ENCODE results near the gene SEPTIN7. TPM values are rescaled to one million over a fixed set of nuclear protein-coding genes. Genes with fewer than 3 reads are reported as not detected.

The SEPTIN7 gene
- total RNA-seq, 1 donor from 2014 or later: 236 TPM

GRCh38 chr7:35799846-35800717 lies 775 bp upstream of the SEPTIN7 start:
- H3K27ac Mint-ChIP-seq: peak overlapping the region; percentile 94
- DNase-seq (ENCODE audit: low spot score): peak; percentile 82
- no peaks in the 10 kb centered on the region for H3K27me3 Mint-ChIP-seq (ENCODE audit: low read depth)
- peak overlapping the region; percentile 92 for H3K4me3 Mint-ChIP-seq (ENCODE audit: low read depth)
- intact Hi-C loops (cut with micrococcal nuclease): loop anchor here (1.0 to 10.0 kb wide), 6 partner anchors 70 to 763 kb away; partner anchors contain the start of genes DPY19L1 and HERPUD2
- H3K9me3 Mint-ChIP-seq: no peaks in the 10 kb centered on the region
- peaks cover 30% of the 10 kb centered on the region for H3K4me1 Mint-ChIP-seq (ENCODE audit: low read depth)
- peaks cover 25% of the 10 kb centered on the region for H3K36me3 Mint-ChIP-seq (ENCODE audit: low read depth)

- H3K4me3 Mint-ChIP-seq (ENCODE audit: low read depth): peak overlapping the region; percentile 92
- DNase-seq (ENCODE audit: low spot score): peak; percentile 73
- H3K36me3 Mint-ChIP-seq (ENCODE audit: low read depth): peaks cover 30% of the 10 kb centered on the region
- peak overlapping the region; percentile 94 for H3K27ac Mint-ChIP-seq
- no peaks in the 10 kb centered on the region for H3K27me3 Mint-ChIP-seq (ENCODE audit: low read depth)
- H3K9me3 Mint-ChIP-seq: no peaks in the 10 kb centered on the region
- intact Hi-C loops (cut with micrococcal nuclease): loop anchor here (1.0 to 10.0 kb wide), 5 partner anchors 17 to 765 kb away; partner anchors contain the start of gene DPY19L1
- H3K4me1 Mint-ChIP-seq (ENCODE audit: low read depth): peaks cover 37% of the 10 kb centered on the region
Observed at GRCh38 chr7:35801392-35802101, 690 bp downstream of the SEPTIN7 start.

- no peak for DNase-seq (ENCODE audit: low spot score)
- Mint-ChIP-seq H3K4me3 (ENCODE audit: low read depth) (peak overlapping the region; percentile 92), H3K4me1 (ENCODE audit: low read depth) (peaks cover 40% of the 10 kb centered on the region), H3K27me3 (ENCODE audit: low read depth) (no peaks in the 10 kb centered on the region), H3K9me3 (no peaks in the 10 kb centered on the region), H3K27ac (peak overlapping the region; percentile 89), H3K36me3 (ENCODE audit: low read depth) (peaks cover 30% of the 10 kb centered on the region)
- intact Hi-C loops (cut with micrococcal nuclease): loop anchor here (1.0 to 10.0 kb wide), 3 partner anchors 104 to 593 kb away; no protein-coding TSS in a partner anchor
Observed at GRCh38 chr7:35802102-35802466, 1.2 kb downstream of the SEPTIN7 start.

GRCh38 chr7:35802649-35803048 lies 1.8 kb downstream of the SEPTIN7 start:
- H3K27ac Mint-ChIP-seq: peak overlapping the region; percentile 89
- H3K9me3 Mint-ChIP-seq: no peaks in the 10 kb centered on the region
- DNase-seq (ENCODE audit: low spot score): no peak
- H3K27me3 Mint-ChIP-seq (ENCODE audit: low read depth): no peaks in the 10 kb centered on the region
- H3K36me3 Mint-ChIP-seq (ENCODE audit: low read depth): peaks cover 30% of the 10 kb centered on the region
- intact Hi-C loops (cut with micrococcal nuclease): loop anchor here (1.0 to 10.0 kb wide), 3 partner anchors 104 to 592 kb away; no protein-coding TSS in a partner anchor
- peak overlapping the region; percentile 92 for H3K4me3 Mint-ChIP-seq (ENCODE audit: low read depth)
- H3K4me1 Mint-ChIP-seq (ENCODE audit: low read depth): peaks cover 40% of the 10 kb centered on the region

DNA sequence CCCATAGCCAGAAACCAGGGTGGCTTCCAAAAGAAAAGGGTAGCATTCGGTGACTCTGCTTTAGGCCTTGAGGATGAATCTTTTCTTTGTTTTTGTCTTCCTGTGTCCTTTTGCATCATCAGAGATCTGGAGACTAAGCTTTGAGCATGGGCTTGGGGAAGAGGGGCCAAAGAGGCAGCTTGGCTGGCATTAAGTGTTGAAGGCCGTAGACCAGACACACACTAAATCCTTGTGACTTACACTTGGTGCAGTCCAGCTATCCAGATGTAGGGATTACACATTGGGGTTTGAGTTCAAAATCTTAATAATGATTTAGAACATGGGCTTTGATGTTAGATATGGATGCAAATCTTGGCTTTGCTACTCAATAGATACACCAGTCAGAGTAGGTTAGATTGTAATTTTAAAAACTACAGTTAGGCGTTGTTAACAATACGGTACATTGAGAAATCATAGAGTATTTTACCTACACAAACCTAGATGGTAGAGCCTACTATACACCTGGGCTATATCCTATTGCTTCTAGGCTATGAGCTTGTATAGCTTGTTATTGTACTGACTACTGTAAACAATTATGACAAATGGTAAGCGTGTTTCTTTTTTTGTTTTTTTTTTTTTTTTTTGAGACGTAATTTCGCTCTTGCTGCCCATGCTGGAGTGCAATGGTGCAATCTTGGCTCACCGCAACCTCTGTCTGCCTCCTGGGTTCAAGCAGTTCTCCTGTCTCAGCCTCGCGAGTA lies 3.5 kb downstream of the SEPTIN7 start:
- H3K36me3 Mint-ChIP-seq (ENCODE audit: low read depth): peaks cover 45% of the 10 kb centered on the region
- no peaks in the 10 kb centered on the region for H3K9me3 Mint-ChIP-seq
- no peak for DNase-seq (ENCODE audit: low spot score)
- H3K27ac Mint-ChIP-seq: no peak overlapping the region
- H3K27me3 Mint-ChIP-seq (ENCODE audit: low read depth): no peaks in the 10 kb centered on the region
- intact Hi-C loops (cut with micrococcal nuclease): loop anchor here (10.0 kb wide), 2 partner anchors 310 to 590 kb away; no protein-coding TSS in a partner anchor
- peak overlapping the region; percentile 17 for H3K4me3 Mint-ChIP-seq (ENCODE audit: low read depth)
- peaks cover 52% of the 10 kb centered on the region for H3K4me1 Mint-ChIP-seq (ENCODE audit: low read depth)

DNA sequence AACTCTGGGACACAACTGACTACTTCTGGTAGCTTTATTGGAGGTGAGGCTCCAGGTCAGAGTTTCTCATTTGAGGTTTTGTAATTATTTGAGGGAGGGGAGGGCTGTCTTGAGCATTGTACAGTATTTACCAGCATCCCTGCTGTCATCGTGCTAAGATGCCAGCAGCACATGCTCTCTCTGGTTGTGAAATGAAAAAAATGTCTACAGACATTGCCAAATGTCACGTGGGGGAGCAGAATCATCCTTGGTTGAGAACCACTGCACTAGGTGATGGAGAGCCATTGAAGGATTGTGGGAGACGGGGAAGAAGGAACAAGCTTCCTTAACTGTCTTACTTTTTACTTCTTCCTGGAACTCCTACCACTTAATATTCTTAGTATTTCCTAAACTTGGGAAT lies 5.0 kb downstream of the SEPTIN7 start:
- intact Hi-C loops (cut with micrococcal nuclease): loop anchor here (10.0 kb wide), 2 partner anchors 309 to 589 kb away; no protein-coding TSS in a partner anchor
- Mint-ChIP-seq H3K4me3 (ENCODE audit: low read depth) (no peak overlapping the region), H3K27ac (no peak overlapping the region), H3K36me3 (ENCODE audit: low read depth) (peaks cover 55% of the 10 kb centered on the region), H3K4me1 (ENCODE audit: low read depth) (peaks cover 55% of the 10 kb centered on the region), H3K9me3 (no peaks in the 10 kb centered on the region), H3K27me3 (ENCODE audit: low read depth) (no peaks in the 10 kb centered on the region)
- no peak for DNase-seq (ENCODE audit: low spot score)

DNA sequence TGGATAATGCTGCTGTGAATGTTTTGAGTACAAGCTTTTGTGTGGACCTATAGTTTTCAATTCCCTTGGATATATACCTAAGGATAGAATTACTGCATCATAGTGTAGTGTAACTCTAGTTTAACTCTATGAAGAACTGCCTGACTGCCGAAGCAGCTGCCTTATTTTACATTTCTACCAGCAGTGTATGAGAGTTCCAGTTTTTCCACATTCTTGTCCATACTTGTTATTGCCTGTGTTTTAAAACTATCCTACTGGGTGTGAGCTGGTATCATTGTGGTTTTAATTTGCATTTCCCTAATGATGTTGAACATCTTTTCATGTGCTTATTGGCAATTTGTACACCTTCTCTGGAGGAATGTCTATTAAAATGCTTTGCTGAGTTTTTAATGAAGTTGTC lies 15.7 kb downstream of the SEPTIN7 start:
- Mint-ChIP-seq H3K9me3 (peaks cover 33% of the 10 kb centered on the region), H3K36me3 (ENCODE audit: low read depth) (peaks cover 57% of the 10 kb centered on the region)
- intact Hi-C loops (cut with micrococcal nuclease): loop anchor here (5.0 kb wide), 1 partner anchor 124 kb away; no protein-coding TSS in a partner anchor

GRCh38 chr7:35817181-35817580 lies 16.3 kb downstream of the SEPTIN7 start:
- Mint-ChIP-seq H3K4me1 (ENCODE audit: low read depth) (peaks cover 59% of the 10 kb centered on the region), H3K9me3 (peaks cover 33% of the 10 kb centered on the region), H3K36me3 (ENCODE audit: low read depth) (peaks cover 57% of the 10 kb centered on the region), H3K27ac (peak overlapping the region; percentile 6), H3K4me3 (ENCODE audit: low read depth) (no peak overlapping the region), H3K27me3 (ENCODE audit: low read depth) (no peaks in the 10 kb centered on the region)
- no peak for DNase-seq (ENCODE audit: low spot score)
- intact Hi-C loops (cut with micrococcal nuclease): loop anchor here (5.0 kb wide), 1 partner anchor 125 kb away; no protein-coding TSS in a partner anchor

More for the DNA sequence above, 15.7 kb downstream of the SEPTIN7 start:
- H3K4me3 Mint-ChIP-seq (ENCODE audit: low read depth): no peak overlapping the region
- H3K27ac Mint-ChIP-seq: no peak overlapping the region
- DNase-seq (ENCODE audit: low spot score): no peak
- H3K27me3 Mint-ChIP-seq (ENCODE audit: low read depth): no peaks in the 10 kb centered on the region
- peaks cover 59% of the 10 kb centered on the region for H3K4me1 Mint-ChIP-seq (ENCODE audit: low read depth)

- no peak for DNase-seq (ENCODE audit: low spot score)
- Mint-ChIP-seq H3K27ac (peak overlapping the region; percentile 79), H3K27me3 (ENCODE audit: low read depth) (no peaks in the 10 kb centered on the region), H3K36me3 (ENCODE audit: low read depth) (peaks cover 60% of the 10 kb centered on the region), H3K4me3 (ENCODE audit: low read depth) (peak overlapping the region; percentile 11), H3K9me3 (peaks cover 33% of the 10 kb centered on the region), H3K4me1 (ENCODE audit: low read depth) (peaks cover 57% of the 10 kb centered on the region)
- intact Hi-C loops (cut with micrococcal nuclease): loop anchor here (1.0 to 5.0 kb wide), 5 partner anchors 11 to 126 kb away; partner anchors contain the start of gene SEPTIN7
Observed at GRCh38 chr7:35817930-35818329, 17.1 kb downstream of the SEPTIN7 start.

DNA sequence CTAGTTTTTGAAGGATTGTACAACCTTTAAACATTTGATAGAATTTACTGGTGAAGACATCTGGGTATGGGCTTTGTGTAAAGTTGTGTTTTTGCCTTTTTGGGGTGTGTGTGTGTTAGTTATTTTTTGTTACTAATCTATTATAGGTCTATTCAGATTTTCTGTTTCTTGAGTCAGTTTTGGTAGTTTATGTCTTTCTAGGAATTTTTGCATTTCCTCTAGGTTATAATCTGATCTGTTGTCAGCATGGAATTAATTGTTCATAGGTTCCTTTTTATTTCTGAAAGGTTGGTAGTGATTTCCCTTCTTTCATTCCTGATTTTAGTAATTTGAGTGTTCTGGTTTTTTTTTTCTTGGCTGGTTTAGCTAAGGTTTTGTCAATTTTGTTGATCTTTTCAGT lies 17.7 kb downstream of the SEPTIN7 start:
- peaks cover 53% of the 10 kb centered on the region for H3K4me1 Mint-ChIP-seq (ENCODE audit: low read depth)
- DNase-seq (ENCODE audit: low spot score): no peak
- intact Hi-C loops (cut with micrococcal nuclease): loop anchor here (1.0 to 5.0 kb wide), 5 partner anchors 11 to 126 kb away; partner anchors contain the start of gene SEPTIN7
- H3K36me3 Mint-ChIP-seq (ENCODE audit: low read depth): peaks cover 60% of the 10 kb centered on the region
- H3K27ac Mint-ChIP-seq: peak overlapping the region; percentile 79
- no peaks in the 10 kb centered on the region for H3K27me3 Mint-ChIP-seq (ENCODE audit: low read depth)
- peaks cover 33% of the 10 kb centered on the region for H3K9me3 Mint-ChIP-seq
- H3K4me3 Mint-ChIP-seq (ENCODE audit: low read depth): peak overlapping the region; percentile 26

DNA sequence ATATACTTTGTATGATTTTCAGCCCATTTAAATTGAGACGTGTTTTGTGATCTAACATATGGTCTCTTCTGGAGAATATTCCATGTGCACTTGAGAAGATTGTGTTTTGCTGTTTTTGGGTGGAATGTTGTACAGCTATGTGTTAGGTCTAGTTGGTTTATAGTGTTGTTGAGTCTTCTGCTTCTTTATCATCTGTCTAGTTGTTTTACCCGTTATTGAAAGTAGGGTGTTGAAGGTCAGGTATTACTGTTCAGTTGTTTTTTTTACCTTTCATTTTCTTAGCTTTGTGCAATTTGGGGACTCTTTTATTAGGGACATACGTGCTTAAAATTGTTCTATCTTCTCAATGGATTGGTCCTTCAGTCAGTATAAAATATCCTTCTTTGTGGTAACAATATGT lies 18.5 kb downstream of the SEPTIN7 start:
- no peak for DNase-seq (ENCODE audit: low spot score)
- H3K4me1 Mint-ChIP-seq (ENCODE audit: low read depth): peaks cover 50% of the 10 kb centered on the region
- intact Hi-C loops (cut with micrococcal nuclease): loop anchor here (5.0 kb wide), 1 partner anchor 127 kb away; no protein-coding TSS in a partner anchor
- H3K36me3 Mint-ChIP-seq (ENCODE audit: low read depth): peaks cover 55% of the 10 kb centered on the region
- peak overlapping the region; percentile 79 for H3K27ac Mint-ChIP-seq
- H3K4me3 Mint-ChIP-seq (ENCODE audit: low read depth): peak overlapping the region; percentile 3
- H3K27me3 Mint-ChIP-seq (ENCODE audit: low read depth): no peaks in the 10 kb centered on the region
- H3K9me3 Mint-ChIP-seq: peaks cover 33% of the 10 kb centered on the region

All from activated T-helper 2 cell treated with anti-CD3 and anti-CD28 coated beads, Interferon-gamma antibody, Interleukin-2, Interleukin-4, amounts not matched to agents 10 μg/mL and 5 μg/mL and 100 μg/mL, durations not matched to agents 14 hours and 24 hours and 36 hours (primary cell).